ENCODE measurements around the gene RALBP1. TPM values are rescaled to one million over a fixed set of nuclear protein-coding genes. Genes with fewer than 3 reads are reported as not detected.
A peak's percentile ranks its signal among the peaks of the same experiment; 100 is the strongest.

RALBP1 gene
- total and polyA plus RNA-seq, 9 of the 15 experiments (the other 6 are each of a cell fraction or from before 2014, with no cell fraction given), result 10.9 to 70.0 (median 61.3) TPM

- TF ChIP-seq ZBTB17 (CRISPR knock-in tag; IDR thresholded peaks at IDR 0.05) (no peak), E2F1 (CRISPR knock-in tag; IDR thresholded peaks at IDR 0.05) (no peak), BRCA1 (IDR thresholded peaks at IDR 0.05) (no peak), BRCA1 (CRISPR knock-in tag; IDR thresholded peaks at IDR 0.05) (no peak), ARID2 (IDR thresholded peaks at IDR 0.05) (peak; percentile 64; the same call in 1 of the 2 replicates), ATF7 (IDR thresholded peaks at IDR 0.05) (peak; percentile 34; the same call in 1 of the 2 replicates), POLR2A (conservative IDR thresholded peaks at IDR 0.05) (no peak), RBBP5 (IDR thresholded peaks at IDR 0.05; ENCODE audit: borderline replicate concordance, insufficient read depth, low read length, poor library complexity, severe bottlenecking) (no peak), NFE2 (IDR thresholded peaks at IDR 0.05; ENCODE audit: low read depth) (no peak), PREB (CRISPR knock-in tag; IDR thresholded peaks at IDR 0.05) (no peak), ZNF165 (CRISPR knock-in tag; IDR thresholded peaks at IDR 0.05; ENCODE audit: borderline replicate concordance) (no peak), RAD21 (CRISPR knock-in tag; conservative IDR thresholded peaks at IDR 0.05 in 1 of 2, IDR thresholded peaks at IDR 0.05 in 1 of 2) (peak; percentile 73 to 96), PHB2 (IDR thresholded peaks at IDR 0.05; ENCODE audit: low read depth) (no peak), RB1 (IDR thresholded peaks at IDR 0.05; ENCODE audit: low read depth) (0 out of 2 replicates have a peak, but pooled peaks have one; percentile 42), U2AF1 (optimal IDR thresholded peaks at IDR 0.05; ENCODE audit: low read depth, low read length) (no peak), CC2D1A (IDR thresholded peaks at IDR 0.05) (peak; percentile 89), ZNF766 (CRISPR knock-in tag; conservative IDR thresholded peaks at IDR 0.05) (peak; percentile 79), NR2F6 (CRISPR knock-in tag; IDR thresholded peaks at IDR 0.05) (no peak), KDM4B (IDR thresholded peaks at IDR 0.05; ENCODE audit: borderline replicate concordance in 2 of 2, low read depth in 1 of 2) (no peak)
- TF ChIP-seq, protein P1, sequence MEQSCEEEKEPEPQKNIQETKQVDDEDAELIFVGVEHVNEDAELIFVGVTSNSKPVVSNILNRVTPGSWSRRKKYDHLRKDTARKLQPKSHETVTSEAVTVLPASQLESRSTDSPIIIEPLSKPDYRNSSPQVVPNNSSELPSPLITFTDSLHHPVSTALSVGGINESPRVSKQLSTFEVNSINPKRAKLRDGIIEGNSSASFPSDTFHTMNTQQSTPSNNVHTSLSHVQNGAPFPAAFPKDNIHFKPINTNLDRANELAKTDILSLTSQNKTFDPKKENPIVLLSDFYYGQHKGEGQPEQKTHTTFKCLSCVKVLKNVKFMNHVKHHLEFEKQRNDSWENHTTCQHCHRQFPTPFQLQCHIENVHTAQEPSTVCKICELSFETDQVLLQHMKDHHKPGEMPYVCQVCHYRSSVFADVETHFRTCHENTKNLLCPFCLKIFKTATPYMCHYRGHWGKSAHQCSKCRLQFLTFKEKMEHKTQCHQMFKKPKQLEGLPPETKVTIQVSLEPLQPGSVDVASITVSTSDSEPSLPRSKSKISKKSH (CRISPR knock-in tag; IDR thresholded peaks at IDR 0.05), result no peak
- TF ChIP-seq, protein P2, sequence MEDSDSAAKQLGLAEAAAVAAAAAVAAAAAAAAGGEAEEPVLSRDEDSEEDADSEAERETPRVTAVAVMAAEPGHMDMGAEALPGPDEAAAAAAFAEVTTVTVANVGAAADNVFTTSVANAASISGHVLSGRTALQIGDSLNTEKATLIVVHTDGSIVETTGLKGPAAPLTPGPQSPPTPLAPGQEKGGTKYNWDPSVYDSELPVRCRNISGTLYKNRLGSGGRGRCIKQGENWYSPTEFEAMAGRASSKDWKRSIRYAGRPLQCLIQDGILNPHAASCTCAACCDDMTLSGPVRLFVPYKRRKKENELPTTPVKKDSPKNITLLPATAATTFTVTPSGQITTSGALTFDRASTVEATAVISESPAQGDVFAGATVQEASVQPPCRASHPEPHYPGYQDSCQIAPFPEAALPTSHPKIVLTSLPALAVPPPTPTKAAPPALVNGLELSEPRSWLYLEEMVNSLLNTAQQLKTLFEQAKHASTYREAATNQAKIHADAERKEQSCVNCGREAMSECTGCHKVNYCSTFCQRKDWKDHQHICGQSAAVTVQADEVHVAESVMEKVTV (CRISPR knock-in tag; IDR thresholded peaks at IDR 0.05), result peak; percentile 59
These were observed 41.2 kb downstream of the RALBP1 start (continued) for GRCh38 chr18:9516437-9517064.

Data from K562 (cell line).